HepG2 (cell line): ENCODE measurements around the gene ABHD11. TPM values are rescaled to one million over a fixed set of nuclear protein-coding genes. Genes with fewer than 3 reads are reported as not detected.

Source experiments
- ATRX ChIP-seq: sonication (generic); formaldehyde crosslinking; IDR thresholded peaks from 2 replicates; pipeline ENCODE4 v1.4.0; 2020; ENCODE audit warnings: missing genetic modification reagents, borderline replicate concordance
- FOXP4 ChIP-seq: sonication (generic); formaldehyde crosslinking; IDR thresholded peaks from 2 replicates; pipeline ENCODE4 v1.4.0; 2020; ENCODE audit warnings: missing genetic modification reagents
- UBTF ChIP-seq: sonication (generic); formaldehyde crosslinking; IDR thresholded peaks from 2 replicates; pipeline ENCODE4 v1.4.0; 2020; ENCODE audit warnings: mild to moderate bottlenecking, missing genetic modification reagents
- ZBTB25 ChIP-seq: IDR thresholded peaks from 2 replicates; pipeline ENCODE4 v1.6.1; 2018; ENCODE audit warnings: missing genetic modification reagents
- ZFP62 ChIP-seq: sonication (generic); formaldehyde crosslinking; IDR thresholded peaks from 2 replicates; pipeline ENCODE4 v1.4.0; 2020; ENCODE audit warnings: missing genetic modification reagents
- ZGPAT ChIP-seq: IDR thresholded peaks from 2 replicates; pipeline ENCODE4 v1.6.1; 2016; ENCODE audit warnings: mild to moderate bottlenecking
- polyA plus RNA-seq, 8 experiments: library from polyadenylated mRNA; depleted of rRNA in 3 of 8; stranded (reverse) in 7 of 8; unstranded in 1 of 8; fragments of >200 nt; fragmentation: Illumina TruSeq in 4 of 8; extraction: Trizol in 4 of 8; gene quantifications; 2 replicates each; pipeline versions ENCODE4 v1.2.1 to v1.2.3, GENCODE V29; 2011 to 2016; ENCODE audit warnings: low read depth in 4 of 8, missing spikeins in 1 of 8, mixed read lengths in 1 of 8; ENCODE audit not compliant: insufficient read depth in 1 of 8
- total RNA-seq, 5 experiments: library from RNA; depleted of rRNA; stranded (reverse); fragments of >200 nt; fragmentation: Illumina TruSeq; extraction: Trizol; gene quantifications; 2 replicates each; pipeline ENCODE4 v1.2.3, GENCODE V29; 2016; ENCODE audit warnings: low read depth in 1 of 5
- TF ChIP-seq, protein P1 (sequence below): sonication (generic); formaldehyde crosslinking; IDR thresholded peaks from 2 replicates; pipeline ENCODE4 v1.5.0; 2020; ENCODE audit warnings: mild to moderate bottlenecking, missing genetic modification reagents, borderline replicate concordance
- TF ChIP-seq, protein P2 (sequence below): sonication (generic); formaldehyde crosslinking; IDR thresholded peaks from 2 replicates; pipeline ENCODE4 v1.4.0; 2020; ENCODE audit warnings: missing genetic modification reagents
- TF ChIP-seq, protein P3 (sequence below): sonication (generic); formaldehyde crosslinking; IDR thresholded peaks from 2 replicates; pipeline ENCODE4 v1.8.0; 2022; ENCODE audit warnings: missing genetic modification reagents, mild to moderate bottlenecking, moderate library complexity, borderline replicate concordance

ABHD11 gene
- total and polyA plus RNA-seq, 2 of the 13 experiments (the other 11 are each of a cell fraction or from before 2014, with no cell fraction given), result 7.0 to 8.1 TPM

DNA sequence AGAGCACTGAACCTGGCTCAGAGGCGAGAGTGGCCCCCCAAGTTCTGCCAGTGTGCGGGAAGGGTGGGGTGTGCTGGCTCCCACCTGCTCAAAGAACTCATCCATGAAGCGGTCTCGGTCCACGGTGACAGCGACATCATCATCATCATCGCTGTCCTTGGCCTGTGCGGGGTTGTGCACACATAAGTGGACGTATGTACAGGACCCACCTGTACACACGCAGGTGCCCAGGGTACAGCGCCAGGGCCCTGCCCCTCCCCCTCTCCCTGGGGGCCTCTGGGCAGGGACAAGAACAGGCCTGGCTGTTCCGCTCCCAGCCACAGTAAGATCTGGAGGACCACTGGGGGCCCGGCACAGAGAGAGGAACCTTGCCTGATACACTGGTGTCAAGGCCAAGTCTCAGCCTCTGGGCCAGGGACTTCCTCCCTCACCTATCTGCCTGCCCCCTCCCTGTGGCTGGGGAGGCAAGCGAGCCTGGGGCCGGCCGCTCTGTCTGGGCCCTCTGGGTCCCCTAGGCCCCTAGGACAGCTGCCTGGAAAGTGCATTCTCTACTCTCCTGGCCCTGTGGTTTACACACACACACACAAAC is 29.5 kb downstream of the ABHD11 start (continued):
- TF ChIP-seq, protein P1, sequence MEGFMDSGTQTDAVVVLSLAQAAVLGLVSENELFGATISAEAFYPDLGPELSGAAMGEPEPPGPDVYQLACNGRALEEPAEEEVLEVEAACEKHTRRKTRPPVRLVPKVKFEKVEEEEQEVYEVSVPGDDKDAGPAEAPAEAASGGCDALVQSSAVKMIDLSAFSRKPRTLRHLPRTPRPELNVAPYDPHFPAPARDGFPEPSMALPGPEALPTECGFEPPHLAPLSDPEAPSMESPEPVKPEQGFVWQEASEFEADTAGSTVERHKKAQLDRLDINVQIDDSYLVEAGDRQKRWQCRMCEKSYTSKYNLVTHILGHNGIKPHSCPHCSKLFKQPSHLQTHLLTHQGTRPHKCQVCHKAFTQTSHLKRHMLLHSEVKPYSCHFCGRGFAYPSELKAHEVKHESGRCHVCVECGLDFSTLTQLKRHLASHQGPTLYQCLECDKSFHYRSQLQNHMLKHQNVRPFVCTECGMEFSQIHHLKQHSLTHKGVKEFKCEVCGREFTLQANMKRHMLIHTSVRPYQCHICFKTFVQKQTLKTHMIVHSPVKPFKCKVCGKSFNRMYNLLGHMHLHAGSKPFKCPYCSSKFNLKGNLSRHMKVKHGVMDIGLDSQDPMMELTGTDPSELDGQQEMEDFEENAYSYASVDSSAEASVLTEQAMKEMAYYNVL, result no peak
- no peak for TF ChIP-seq ZBTB25
- no peak for TF ChIP-seq UBTF (CRISPR knock-in tag)
- TF ChIP-seq ATRX (CRISPR knock-in tag), result no peak
- TF ChIP-seq, protein P2, sequence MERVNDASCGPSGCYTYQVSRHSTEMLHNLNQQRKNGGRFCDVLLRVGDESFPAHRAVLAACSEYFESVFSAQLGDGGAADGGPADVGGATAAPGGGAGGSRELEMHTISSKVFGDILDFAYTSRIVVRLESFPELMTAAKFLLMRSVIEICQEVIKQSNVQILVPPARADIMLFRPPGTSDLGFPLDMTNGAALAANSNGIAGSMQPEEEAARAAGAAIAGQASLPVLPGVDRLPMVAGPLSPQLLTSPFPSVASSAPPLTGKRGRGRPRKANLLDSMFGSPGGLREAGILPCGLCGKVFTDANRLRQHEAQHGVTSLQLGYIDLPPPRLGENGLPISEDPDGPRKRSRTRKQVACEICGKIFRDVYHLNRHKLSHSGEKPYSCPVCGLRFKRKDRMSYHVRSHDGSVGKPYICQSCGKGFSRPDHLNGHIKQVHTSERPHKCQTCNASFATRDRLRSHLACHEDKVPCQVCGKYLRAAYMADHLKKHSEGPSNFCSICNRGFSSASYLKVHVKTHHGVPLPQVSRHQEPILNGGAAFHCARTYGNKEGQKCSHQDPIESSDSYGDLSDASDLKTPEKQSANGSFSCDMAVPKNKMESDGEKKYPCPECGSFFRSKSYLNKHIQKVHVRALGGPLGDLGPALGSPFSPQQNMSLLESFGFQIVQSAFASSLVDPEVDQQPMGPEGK (CRISPR knock-in tag), result no peak
- no peak for TF ChIP-seq FOXP4 (CRISPR knock-in tag)
- TF ChIP-seq, protein P3, sequence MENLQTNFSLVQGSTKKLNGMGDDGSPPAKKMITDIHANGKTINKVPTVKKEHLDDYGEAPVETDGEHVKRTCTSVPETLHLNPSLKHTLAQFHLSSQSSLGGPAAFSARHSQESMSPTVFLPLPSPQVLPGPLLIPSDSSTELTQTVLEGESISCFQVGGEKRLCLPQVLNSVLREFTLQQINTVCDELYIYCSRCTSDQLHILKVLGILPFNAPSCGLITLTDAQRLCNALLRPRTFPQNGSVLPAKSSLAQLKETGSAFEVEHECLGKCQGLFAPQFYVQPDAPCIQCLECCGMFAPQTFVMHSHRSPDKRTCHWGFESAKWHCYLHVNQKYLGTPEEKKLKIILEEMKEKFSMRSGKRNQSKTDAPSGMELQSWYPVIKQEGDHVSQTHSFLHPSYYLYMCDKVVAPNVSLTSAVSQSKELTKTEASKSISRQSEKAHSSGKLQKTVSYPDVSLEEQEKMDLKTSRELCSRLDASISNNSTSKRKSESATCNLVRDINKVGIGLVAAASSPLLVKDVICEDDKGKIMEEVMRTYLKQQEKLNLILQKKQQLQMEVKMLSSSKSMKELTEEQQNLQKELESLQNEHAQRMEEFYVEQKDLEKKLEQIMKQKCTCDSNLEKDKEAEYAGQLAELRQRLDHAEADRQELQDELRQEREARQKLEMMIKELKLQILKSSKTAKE (CRISPR knock-in tag), result no peak
- no peak for TF ChIP-seq ZFP62 (CRISPR knock-in tag)
- TF ChIP-seq ZGPAT, result no peak
